HG02938 (cell line): Measurements from ENCODE around the gene MYL12B.
"Not testable (repeated sequence)": the region's sequence is repeated elsewhere in the genome, so short reads cannot be mapped to it uniquely, and the experiment has no call there.

ENCODE experiments used
- ATAC-seq: cut with Tn5 transposase; IDR thresholded peaks from one replicate; pipeline ENCODE4 v1.9.1; 2021; ENCODE audit warnings: mild to moderate bottlenecking, moderate library complexity; ENCODE audit not compliant: unreplicated experiment

Gene MYL12B

DNA sequence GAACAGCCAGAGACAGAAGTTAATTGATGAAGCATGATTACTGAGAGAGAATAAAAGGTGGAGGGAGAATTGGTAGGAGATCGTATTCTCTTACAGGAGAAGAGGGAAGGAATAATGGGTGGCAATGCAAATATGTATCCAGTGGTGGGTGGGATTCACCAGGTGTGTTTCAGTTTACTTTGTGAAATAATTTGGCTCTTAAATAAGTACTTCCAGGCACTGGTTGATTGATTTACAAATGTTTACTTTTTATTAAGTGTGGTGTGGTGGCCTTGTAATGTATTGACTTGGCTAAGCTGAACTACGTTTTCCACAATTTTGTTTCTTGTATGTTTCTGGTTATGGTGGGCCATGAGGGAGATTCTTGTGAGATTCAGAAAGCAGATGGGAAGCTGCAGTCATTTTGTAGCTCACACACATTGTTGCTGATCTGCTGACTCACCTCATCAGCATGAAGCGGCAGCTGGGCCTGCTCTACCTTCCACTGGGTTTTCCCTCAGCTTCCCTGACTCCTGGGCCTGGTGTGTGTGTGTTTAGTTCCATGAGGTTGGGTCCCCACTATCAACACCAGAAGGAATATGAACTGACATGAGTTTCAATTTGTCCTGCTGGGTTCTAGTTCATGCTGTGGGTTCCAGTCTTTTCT is 32.6 kb downstream of the MYL12B start:
- no peak for ATAC-seq

DNA sequence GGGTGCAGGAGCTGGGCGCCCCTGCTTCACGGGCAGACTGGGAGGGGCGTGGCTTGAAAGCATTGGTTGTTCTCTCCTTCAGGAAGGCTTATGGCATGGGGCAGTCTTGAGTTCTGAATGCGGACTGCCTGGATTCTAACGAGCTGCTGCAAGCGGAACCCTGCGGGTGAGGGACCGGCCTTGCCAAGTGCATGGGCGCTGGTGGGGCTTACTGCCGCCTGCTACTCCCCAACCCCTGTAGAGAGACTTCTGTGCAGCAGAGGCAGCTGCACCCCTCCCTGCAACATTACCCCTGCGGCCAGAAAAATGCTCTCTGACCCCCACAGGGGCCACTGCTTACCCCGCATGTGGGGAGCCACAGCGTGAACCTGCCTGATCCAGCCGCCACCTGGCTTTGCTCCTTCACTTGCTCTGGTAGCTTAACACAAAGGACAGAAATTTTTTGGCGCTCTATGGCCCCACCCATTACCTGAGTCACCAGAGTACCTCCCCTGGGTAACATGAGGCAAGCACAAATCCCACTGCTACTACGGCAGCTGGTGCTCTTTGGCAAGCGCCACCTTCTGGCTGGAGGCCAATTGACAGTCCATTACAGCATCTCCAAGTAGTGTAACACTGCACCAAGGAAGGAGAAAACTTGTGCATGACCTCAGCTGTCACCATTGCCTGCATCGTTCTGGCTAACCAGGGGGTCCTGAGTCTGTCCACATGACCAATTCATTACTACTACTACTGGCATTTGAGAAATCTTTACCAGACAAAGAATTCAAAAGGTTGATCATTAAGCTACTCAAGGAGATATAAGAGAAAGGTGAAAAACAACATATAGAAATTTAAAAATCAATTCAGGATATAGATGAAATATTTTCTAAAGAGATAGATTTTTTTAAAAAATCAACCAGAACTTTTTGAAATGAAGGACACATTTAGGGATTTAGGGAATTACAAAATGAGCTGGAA is 35.4 kb downstream of the MYL12B start:
- ATAC-seq: peak; percentile 99

DNA sequence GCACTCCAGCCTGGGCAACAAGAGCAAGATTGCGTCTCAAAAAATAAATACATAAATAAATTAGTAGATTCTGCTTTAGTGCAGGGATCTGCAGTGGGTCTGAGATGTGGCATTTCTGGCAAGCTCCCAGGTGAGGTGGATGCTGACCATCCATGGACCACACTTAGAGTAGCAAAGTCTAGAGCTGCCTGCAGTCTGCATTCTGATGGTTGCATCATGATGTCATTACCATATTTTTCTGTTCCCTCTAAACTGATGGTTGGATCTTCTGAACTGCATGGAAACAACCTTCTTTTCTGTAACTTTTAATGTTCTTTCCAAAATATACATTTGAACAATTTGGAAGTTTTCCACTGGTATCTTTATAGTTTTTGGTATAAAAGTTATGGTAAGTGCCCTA is 42.9 kb downstream of the MYL12B start:
- no peak for ATAC-seq

DNA sequence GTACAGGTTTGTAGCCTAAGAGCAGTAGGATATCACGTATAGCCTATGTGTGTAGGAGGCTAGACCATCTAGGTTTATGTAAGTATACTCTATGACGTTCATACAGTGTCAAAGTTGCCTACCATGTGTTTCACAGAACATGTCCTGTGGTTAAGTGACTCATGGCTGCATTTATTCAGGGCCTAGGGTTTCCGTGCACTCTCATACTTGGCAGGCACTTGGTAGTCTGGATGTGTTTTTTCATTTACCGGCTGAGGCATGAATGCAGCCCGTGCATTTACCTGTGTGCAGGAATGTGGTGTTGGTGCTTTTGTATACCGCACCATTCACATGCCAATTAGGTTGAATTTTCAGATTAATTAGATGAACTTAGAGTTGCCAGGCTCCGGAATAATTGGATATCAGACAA is 43.4 kb downstream of the MYL12B start:
- peak; percentile 77 for ATAC-seq

DNA sequence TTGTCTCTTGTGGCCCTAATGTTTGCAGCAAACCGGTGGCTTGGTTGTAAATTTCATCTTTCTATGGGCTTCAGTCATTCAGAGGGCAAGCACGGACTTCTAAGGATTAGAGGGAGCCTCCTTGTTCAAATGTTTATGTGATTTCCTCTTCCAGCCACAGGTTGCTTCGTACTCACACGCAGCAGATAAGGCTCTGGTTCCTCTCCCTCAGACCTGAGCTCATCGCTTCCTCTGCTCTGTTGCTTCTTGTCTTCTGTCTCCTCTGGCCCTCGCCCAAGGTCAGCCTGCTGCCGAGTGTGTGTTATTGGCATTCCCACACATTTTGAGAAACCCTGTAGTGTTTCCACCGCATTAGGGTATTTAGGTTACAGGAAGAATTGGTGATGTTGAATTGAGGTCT is 44.0 kb downstream of the MYL12B start:
- ATAC-seq: no peak

DNA sequence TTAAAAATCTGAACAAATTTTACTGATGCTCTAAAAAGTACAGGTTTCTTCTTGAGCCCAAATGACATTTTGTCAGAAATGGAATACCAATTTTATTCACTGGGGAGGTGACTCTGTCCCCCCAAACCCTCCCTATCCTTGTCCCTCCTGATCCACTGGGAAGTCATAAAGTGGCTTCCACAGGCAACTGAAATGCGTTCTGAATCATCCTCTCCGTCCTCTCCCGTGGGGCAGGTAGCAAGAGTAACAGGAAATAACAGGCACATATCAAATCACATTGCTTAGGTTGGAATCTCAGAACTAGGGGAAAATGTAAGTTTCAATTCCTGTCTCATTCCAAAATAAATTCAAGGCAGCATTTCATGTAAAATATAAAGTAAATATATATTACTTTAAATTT is 44.5 kb downstream of the MYL12B start:
- no peak for ATAC-seq

DNA sequence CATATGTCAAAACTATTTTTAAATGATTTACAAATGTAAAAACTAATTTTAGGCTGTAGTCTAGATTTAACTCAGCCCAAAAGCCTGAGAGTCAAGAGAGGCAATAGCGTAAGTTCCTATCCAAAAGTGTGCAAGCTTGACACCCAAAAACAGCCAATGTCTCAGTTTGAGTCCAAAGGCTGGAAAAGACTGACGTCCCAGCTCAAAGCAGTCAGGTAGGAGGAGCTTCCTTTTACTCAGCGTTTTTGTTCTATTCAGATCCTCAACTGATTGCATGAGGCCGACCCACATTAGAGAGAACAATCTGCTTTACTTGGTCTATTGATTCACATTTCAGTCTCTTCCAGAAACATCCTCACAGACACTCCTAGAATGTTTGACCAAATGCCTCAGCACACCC is 51.8 kb downstream of the MYL12B start:
- ATAC-seq: no peak

DNA sequence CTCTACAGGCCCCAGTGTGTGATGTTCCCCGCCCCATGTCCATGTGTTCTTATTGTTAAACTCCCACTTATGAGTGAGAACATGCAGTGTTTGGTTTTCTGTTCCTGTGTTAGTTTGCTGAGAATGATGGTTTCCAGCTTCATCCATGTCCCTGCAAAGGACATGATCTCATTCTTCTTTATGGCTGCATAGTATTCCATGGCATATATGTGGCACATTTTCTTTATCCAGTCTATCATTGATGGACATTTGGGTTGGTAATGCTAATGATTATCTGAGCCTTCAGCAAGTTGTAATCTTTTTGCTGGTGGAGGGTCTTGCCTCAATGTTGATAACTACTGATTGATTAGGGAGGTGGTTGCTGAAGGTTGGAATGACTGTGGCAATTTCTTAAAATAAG is 53.4 kb downstream of the MYL12B start:
- ATAC-seq: not testable (repeated sequence)

DNA sequence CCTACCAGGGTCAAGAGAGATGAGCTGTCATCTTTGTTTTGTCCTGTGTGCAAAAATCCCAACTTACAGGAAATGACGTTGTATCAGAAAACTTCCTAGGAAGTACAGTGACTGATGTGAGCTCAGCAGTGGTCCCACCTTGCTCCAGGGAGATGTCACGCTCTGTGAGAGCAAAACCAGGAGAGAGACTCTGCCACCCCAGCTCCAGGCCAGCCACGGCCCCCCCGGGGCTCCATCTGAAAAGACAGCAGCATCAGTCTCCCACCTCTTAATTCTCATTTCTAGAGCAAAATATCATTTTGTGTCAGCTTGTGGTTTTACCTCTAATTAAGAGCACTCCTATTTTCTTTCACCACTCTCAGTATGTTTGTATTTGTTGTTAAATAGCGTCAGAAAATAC is 57.5 kb downstream of the MYL12B start:
- no peak for ATAC-seq

DNA sequence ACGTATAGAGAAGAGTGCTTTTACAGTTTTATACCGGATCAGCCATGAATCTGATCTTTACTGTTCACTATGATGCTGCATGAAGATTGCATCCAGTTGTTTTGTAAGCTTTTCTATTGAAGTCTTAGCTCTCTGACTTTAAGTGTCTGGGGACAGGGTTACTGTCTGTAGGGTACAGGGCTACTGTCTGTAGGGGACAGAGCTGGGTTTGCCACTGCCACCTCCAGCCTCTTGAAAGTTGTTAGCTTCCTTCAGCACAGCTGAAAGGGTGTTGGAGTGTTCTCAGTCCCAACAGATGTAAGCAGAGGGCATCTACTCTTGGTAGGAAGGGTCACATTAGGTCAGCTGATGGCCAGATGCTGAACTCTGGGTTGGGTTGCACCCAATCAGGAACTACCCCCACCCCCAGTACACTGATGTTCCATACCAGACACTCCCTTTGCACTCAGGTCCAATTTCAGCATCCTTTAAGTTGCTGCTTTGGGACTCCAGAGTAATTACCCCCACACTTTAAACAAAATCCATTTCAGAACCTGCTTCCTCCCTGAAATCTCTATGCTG is 58.0 kb downstream of the MYL12B start:
- no peak for ATAC-seq

DNA sequence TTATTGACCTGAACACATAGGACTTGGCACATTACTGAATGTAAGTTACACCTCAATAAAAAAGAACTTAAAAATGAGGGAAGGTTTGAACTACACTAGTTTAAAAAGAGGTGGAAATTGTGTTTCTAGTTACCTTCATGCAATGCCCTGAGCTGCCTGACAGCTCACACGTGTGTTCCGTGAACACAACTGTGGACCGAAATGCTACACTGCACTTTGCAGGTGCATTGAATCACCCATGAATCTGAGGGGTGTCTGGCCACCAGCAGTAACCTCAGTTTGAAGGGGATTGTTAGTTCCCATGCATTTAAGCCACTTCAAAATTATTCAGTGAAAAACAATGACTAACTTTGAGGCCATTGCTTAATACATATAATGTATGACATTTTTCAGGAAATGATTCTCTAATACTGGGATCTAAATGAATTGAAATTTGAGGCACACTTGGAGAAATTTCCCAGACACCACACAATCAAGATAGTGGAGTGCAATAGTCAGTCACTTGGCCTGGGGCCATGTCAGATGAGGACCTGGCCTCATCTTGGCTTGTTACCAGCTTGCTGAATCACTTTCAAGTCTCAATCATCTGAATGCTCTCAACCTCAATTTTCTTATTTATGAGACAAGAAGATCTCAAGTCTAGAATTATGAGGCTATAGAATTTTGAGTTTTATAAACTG is 59.3 kb downstream of the MYL12B start:
- ATAC-seq: no peak

DNA sequence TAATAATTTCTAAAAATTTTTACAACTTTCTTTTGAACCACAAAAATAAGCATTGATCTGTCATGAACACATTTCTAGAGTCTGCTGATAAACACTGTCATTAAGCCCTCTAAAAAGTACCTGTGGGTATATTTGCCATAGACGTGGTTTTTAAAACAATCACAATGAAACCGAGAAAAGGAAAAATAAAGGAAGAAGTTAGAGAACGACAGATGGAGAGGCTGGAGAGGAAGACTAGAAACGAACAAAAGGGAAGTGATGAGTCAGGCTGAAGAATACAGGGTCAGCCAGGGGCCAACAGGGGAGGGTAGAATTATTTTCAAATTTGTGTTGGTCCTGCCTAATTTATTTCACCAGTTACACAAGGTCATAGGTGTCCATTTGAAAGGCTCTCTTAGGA is 62.0 kb downstream of the MYL12B start:
- ATAC-seq: no peak
